ENCODE data around the gene AIM2.
A peak's percentile ranks its signal among the peaks of the same experiment; 100 is the strongest.
"Not testable (repeated sequence)": the region's sequence is repeated elsewhere in the genome, so short reads cannot be mapped to it uniquely, and the experiment has no call there.

The AIM2 gene

GRCh38 chr1:159065106-159065505 is 11.5 kb downstream of the AIM2 start:
- Mint-ChIP-seq H3K27ac (peak overlapping the region; percentile 56), H3K27me3 (no peaks in the 10 kb centered on the region), H3K4me3 (no peak overlapping the region), H3K9me3 (peaks cover 0 to 2% of the 10 kb centered on the region in 2 donors), H3K36me3 (peaks cover 13 to 26% of the 10 kb centered on the region in 2 donors), H3K4me1 (peaks cover 30 to 68% of the 10 kb centered on the region in 2 donors)
- ATAC-seq (replicated peaks), result no peak
- no peak for DNase-seq

GRCh38 chr1:159058751-159059150 is 17.8 kb downstream of the AIM2 start:
- H3K4me3 Mint-ChIP-seq, result no peak overlapping the region
- ATAC-seq (replicated peaks), result no peak
- H3K27ac Mint-ChIP-seq, result no peak overlapping the region
- H3K9me3 Mint-ChIP-seq, result peaks cover 0 to 4% of the 10 kb centered on the region in 2 donors
- H3K36me3 Mint-ChIP-seq, result peaks cover 52 to 62% of the 10 kb centered on the region in 2 donors
- no peaks in the 10 kb centered on the region for H3K27me3 Mint-ChIP-seq
- H3K4me1 Mint-ChIP-seq, result peaks cover 26 to 74% of the 10 kb centered on the region in 2 donors
- DNase-seq, result no peak

- H3K4me1 Mint-ChIP-seq, result peaks cover 33 to 79% of the 10 kb centered on the region in 2 donors
- no peak overlapping the region for H3K4me3 Mint-ChIP-seq
- peaks cover 69 to 75% of the 10 kb centered on the region in 2 donors for H3K36me3 Mint-ChIP-seq
- peaks cover 0 to 2% of the 10 kb centered on the region in 2 donors for H3K9me3 Mint-ChIP-seq
- H3K27me3 Mint-ChIP-seq, result no peaks in the 10 kb centered on the region
- DNase-seq (no peak), ATAC-seq (replicated peaks) (no peak)
- H3K27ac Mint-ChIP-seq, result peak overlapping the region; percentile 52
These were observed 20.4 kb downstream of the AIM2 start for GRCh38 chr1:159056069-159056698.

GRCh38 chr1:159055181-159055641 is 21.4 kb downstream of the AIM2 start:
- H3K27ac Mint-ChIP-seq, result peak overlapping the region; percentile 53
- H3K36me3 Mint-ChIP-seq, result peaks cover 71 to 81% of the 10 kb centered on the region in 2 donors
- DNase-seq, result no peak
- ATAC-seq (replicated peaks), result peak; percentile 69 to 75
- peaks cover 35 to 81% of the 10 kb centered on the region in 2 donors for H3K4me1 Mint-ChIP-seq
- peaks cover 0 to 2% of the 10 kb centered on the region in 2 donors for H3K9me3 Mint-ChIP-seq
- H3K4me3 Mint-ChIP-seq, result peak overlapping the region in 1 of 2 donors; percentile 4
- H3K27me3 Mint-ChIP-seq, result no peaks in the 10 kb centered on the region

- Mint-ChIP-seq H3K4me1 (peaks cover 32 to 75% of the 10 kb centered on the region in 2 donors), H3K27me3 (no peaks in the 10 kb centered on the region), H3K36me3 (peaks cover 77 to 87% of the 10 kb centered on the region in 2 donors), H3K27ac (peak overlapping the region; percentile 59), H3K4me3 (no peak overlapping the region), H3K9me3 (peaks cover 0 to 2% of the 10 kb centered on the region in 2 donors)
- no peak for ATAC-seq (replicated peaks)
- DNase-seq, result no peak
These were observed 22.1 kb downstream of the AIM2 start for GRCh38 chr1:159054427-159054826.

GRCh38 chr1:159051436-159051835 is 25.1 kb downstream of the AIM2 start:
- ATAC-seq (replicated peaks) (no peak), DNase-seq (no peak)
- Mint-ChIP-seq H3K36me3 (peaks cover 62 to 68% of the 10 kb centered on the region in 2 donors), H3K27me3 (no peaks in the 10 kb centered on the region), H3K4me3 (no peak overlapping the region), H3K27ac (peak overlapping the region; percentile 15), H3K4me1 (peaks cover 35 to 55% of the 10 kb centered on the region in 2 donors), H3K9me3 (peaks cover 0 to 2% of the 10 kb centered on the region in 2 donors)

GRCh38 chr1:159046486-159046885 is 30.1 kb downstream of the AIM2 start:
- ATAC-seq (replicated peaks); H3K4me3 Mint-ChIP-seq; DNase-seq; H3K27me3 Mint-ChIP-seq; H3K9me3 Mint-ChIP-seq: not testable (repeated sequence)
- Mint-ChIP-seq H3K36me3 (peaks cover 25 to 49% of the 10 kb centered on the region in 2 donors), H3K4me1 (peaks cover 20 to 28% of the 10 kb centered on the region in 2 donors), H3K27ac (peak overlapping the region; percentile 63)

- ATAC-seq (replicated peaks), result peak; percentile 29 to 36
- no peak for DNase-seq
- Mint-ChIP-seq H3K36me3 (peaks cover 17 to 47% of the 10 kb centered on the region in 2 donors), H3K27me3 (no peaks in the 10 kb centered on the region), H3K9me3 (no peaks in the 10 kb centered on the region), H3K27ac (peak overlapping the region; percentile 33), H3K4me1 (peaks cover 13 to 17% of the 10 kb centered on the region in 2 donors), H3K4me3 (peak overlapping the region in 1 of 2 donors; percentile 21)
These were observed 35.5 kb downstream of the AIM2 start for GRCh38 chr1:159040893-159041724.

GRCh38 chr1:159040206-159040605 is 36.4 kb downstream of the AIM2 start:
- peaks cover 19 to 52% of the 10 kb centered on the region in 2 donors for H3K36me3 Mint-ChIP-seq
- H3K4me1 Mint-ChIP-seq, result peaks cover 13 to 16% of the 10 kb centered on the region in 2 donors
- ATAC-seq (replicated peaks), result no peak
- H3K27ac Mint-ChIP-seq, result no peak overlapping the region
- DNase-seq, result no peak
- no peak overlapping the region for H3K4me3 Mint-ChIP-seq
- no peaks in the 10 kb centered on the region for H3K27me3 Mint-ChIP-seq
- H3K9me3 Mint-ChIP-seq, result no peaks in the 10 kb centered on the region

GRCh38 chr1:159030877-159031447 is 45.6 kb downstream of the AIM2 start:
- peak overlapping the region; percentile 88 for H3K27ac Mint-ChIP-seq
- DNase-seq (no peak), ATAC-seq (replicated peaks) (no peak)
- no peaks in the 10 kb centered on the region for H3K27me3 Mint-ChIP-seq
- H3K4me3 Mint-ChIP-seq, result no peak overlapping the region
- H3K36me3 Mint-ChIP-seq, result peaks cover 69 to 93% of the 10 kb centered on the region in 2 donors
- H3K4me1 Mint-ChIP-seq, result peaks cover 40 to 62% of the 10 kb centered on the region in 2 donors
- H3K9me3 Mint-ChIP-seq, result peaks cover 0 to 3% of the 10 kb centered on the region in 2 donors

- Mint-ChIP-seq H3K4me3 (peak overlapping the region; percentile 23 to 37), H3K36me3 (peaks cover 73 to 93% of the 10 kb centered on the region in 2 donors), H3K4me1 (peaks cover 46 to 68% of the 10 kb centered on the region in 2 donors), H3K9me3 (peaks cover 0 to 3% of the 10 kb centered on the region in 2 donors), H3K27me3 (no peaks in the 10 kb centered on the region), H3K27ac (peak overlapping the region; percentile 88)
- DNase-seq (no peak), ATAC-seq (replicated peaks) (no peak)
These were observed 46.3 kb downstream of the AIM2 start for GRCh38 chr1:159030311-159030710.

- Mint-ChIP-seq H3K4me3 (peak overlapping the region in 1 of 2 donors; percentile 32), H3K4me1 (peaks cover 48 to 78% of the 10 kb centered on the region in 2 donors), H3K36me3 (peaks cover 71 to 86% of the 10 kb centered on the region in 2 donors), H3K27ac (peak overlapping the region; percentile 51)
- not testable (repeated sequence) for DNase-seq; H3K27me3 Mint-ChIP-seq; ATAC-seq (replicated peaks); H3K9me3 Mint-ChIP-seq
These were observed 49.7 kb downstream of the AIM2 start for GRCh38 chr1:159026841-159027240.

- no peaks in the 10 kb centered on the region for H3K27me3 Mint-ChIP-seq
- H3K4me3 Mint-ChIP-seq, result no peak overlapping the region
- DNase-seq (no peak), ATAC-seq (replicated peaks) (no peak)
- peaks cover 0 to 3% of the 10 kb centered on the region in 2 donors for H3K9me3 Mint-ChIP-seq
- H3K36me3 Mint-ChIP-seq, result peaks cover 72 to 86% of the 10 kb centered on the region in 2 donors
- peaks cover 43 to 72% of the 10 kb centered on the region in 2 donors for H3K4me1 Mint-ChIP-seq
- H3K27ac Mint-ChIP-seq, result peak overlapping the region; percentile 47
These were observed 51.5 kb downstream of the AIM2 start for GRCh38 chr1:159025043-159025442.

- H3K4me3 Mint-ChIP-seq, result no peak overlapping the region
- peak overlapping the region; percentile 47 for H3K27ac Mint-ChIP-seq
- peaks cover 67 to 82% of the 10 kb centered on the region in 2 donors for H3K36me3 Mint-ChIP-seq
These were observed 52.8 kb downstream of the AIM2 start for GRCh38 chr1:159023723-159024122.

More at GRCh38 chr1:159023723-159024122, 52.8 kb downstream of the AIM2 start:
- peaks cover 46 to 68% of the 10 kb centered on the region in 2 donors for H3K4me1 Mint-ChIP-seq
- no peak for ATAC-seq (replicated peaks)
- no peak for DNase-seq
- no peaks in the 10 kb centered on the region for H3K27me3 Mint-ChIP-seq
- H3K9me3 Mint-ChIP-seq, result peaks cover 0 to 2% of the 10 kb centered on the region in 2 donors
